Measurements from ENCODE around the gene CCDC32.

DNA sequence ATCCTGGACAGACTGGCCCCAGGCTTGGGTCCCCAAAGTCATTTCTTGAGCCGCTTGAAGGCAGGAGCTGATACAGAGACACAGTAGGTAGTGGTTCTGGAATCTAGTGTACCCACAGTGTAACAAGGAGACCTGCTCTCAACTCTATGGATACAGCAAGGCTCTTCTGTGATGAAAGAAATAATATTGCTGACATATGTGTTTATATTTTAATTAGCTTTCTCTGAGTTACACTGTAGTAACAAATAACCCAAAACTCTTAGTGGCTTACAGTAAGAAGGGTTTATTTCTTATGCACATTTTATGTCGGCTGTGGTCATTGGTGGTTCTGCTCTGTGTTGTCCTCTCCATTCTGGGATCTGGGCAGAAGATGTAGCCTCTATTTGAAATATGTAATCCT lies 48.5 kb downstream of the CCDC32 start:
- no peak for TF ChIP-seq POLR2A (IDR thresholded peaks at IDR 0.05; ENCODE audit: low read length)
- TF ChIP-seq, protein P1, sequence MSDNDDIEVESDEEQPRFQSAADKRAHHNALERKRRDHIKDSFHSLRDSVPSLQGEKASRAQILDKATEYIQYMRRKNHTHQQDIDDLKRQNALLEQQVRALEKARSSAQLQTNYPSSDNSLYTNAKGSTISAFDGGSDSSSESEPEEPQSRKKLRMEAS (IDR thresholded peaks at IDR 0.05), result no peak

Data from A549 (cell line).